Spleen (tissue), 11 donors: ENCODE data around the gene CUX1. TPM values are rescaled to one million over a fixed set of nuclear protein-coding genes. Genes with fewer than 3 reads are reported as not detected.

Experiments used
- DNase-seq: peaks from one replicate; pipeline ENCODE4 v3.0.0-alpha.2; 2020
- H3K27ac ChIP-seq, 8 donors: fragments of 200-600 bp; sonication (generic) in 7 of 8; 1 replicate in 4 of 8; 2 replicates in 4 of 8; pipeline versions ENCODE4 v1.5.0 to v1.8.0; 2016 to 2021; ENCODE audit warnings: inconsistent platforms in 4 of 8, mild to moderate bottlenecking in 4 of 8, moderate library complexity in 1 of 8
- H3K27me3 ChIP-seq, 7 donors: fragments of 200-600 bp; sonication (generic) in 6 of 7; replicated peaks in 1 of 7; 1 replicate in 4 of 7; 2 replicates in 3 of 7; pipeline versions ENCODE4 v1.5.0 to v1.8.0; 2016 to 2021; ENCODE audit warnings: inconsistent platforms in 3 of 7, mild to moderate bottlenecking in 1 of 7
- H3K36me3 ChIP-seq, 6 donors: fragments of 200-600 bp; sonication (generic) in 5 of 6; 1 replicate in 4 of 6; 2 replicates in 2 of 6; pipeline versions ENCODE4 v1.5.0 to v1.8.0; 2016 to 2021; ENCODE audit warnings: inconsistent platforms in 2 of 6
- H3K4me1 ChIP-seq, 6 donors: fragments of 200-600 bp; sonication (generic) in 5 of 6; 1 replicate in 3 of 6; 2 replicates in 3 of 6; pipeline versions ENCODE4 v1.5.0 to v1.8.0; 2016 to 2021; ENCODE audit warnings: inconsistent platforms in 3 of 6
- H3K4me3 ChIP-seq, 8 donors: fragments of 200-600 bp; sonication (generic) in 7 of 8; 1 replicate in 4 of 8; 2 replicates in 4 of 8; pipeline versions ENCODE4 v1.5.0 to v1.8.0; 2016 to 2021; ENCODE audit warnings: inconsistent platforms in 4 of 8, mild to moderate bottlenecking in 4 of 8, moderate library complexity in 2 of 8
- H3K9me3 ChIP-seq, 8 donors: fragments of 200-600 bp; sonication (generic) in 7 of 8; 1 replicate in 4 of 8; 2 replicates in 4 of 8; pipeline versions ENCODE4 v1.5.0 to v1.8.0; 2016 to 2021; ENCODE audit warnings: inconsistent platforms in 4 of 8
- POLR2A ChIP-seq, 3 donors: fragments of 450-650 bp; IDR thresholded peaks; one replicate each; pipeline ENCODE4 v1.5.1; 2017; ENCODE audit warnings: antibody characterized with exemption in 3 of 3, mild to moderate bottlenecking in 1 of 3
- POLR2AphosphoS5 ChIP-seq, 3 donors: sonication (generic); formaldehyde crosslinking; IDR thresholded peaks; one replicate each; pipeline ENCODE4 v1.5.1; 2017; ENCODE audit warnings: antibody characterized with exemption in 3 of 3
- whole genome bisulfite sequencing, 5 donors: extraction: QIAGEN DNeasy Blood & Tissue Kit in 3 of 5; methylation state at CpG; one replicate each; pipeline versions ENCODE4 v1.1.5 to v1.1.7; 2013 to 2018; 5-methylcytosine and 5-hydroxymethylcytosine counted together
- intact Hi-C: fragments of 100-400 bp; cut with DNase I; formaldehyde crosslinking; loops from one replicate; pipeline ENCODE4 v1.15.0; 2023; ENCODE audit warnings: low total_unique reads
- polyA plus RNA-seq, 3 donors: library from polyadenylated mRNA; stranded (reverse); fragments of 200-250 nt; gene quantifications; one replicate each; pipeline ENCODE4 v1.2.1, GENCODE V29; 2013
- total RNA-seq, 7 donors: library from RNA; depleted of rRNA in 3 of 7; stranded (reverse); fragments of >200 nt in 3 of 7; fragmentation: NEBNext Ultra II Directional in 4 of 7; extraction: Animal tissue kit (Norgen Biotek cat#: 25700) in 4 of 7; gene quantifications; one replicate each; pipeline versions ENCODE4 v1.1.0 to v1.2.1, GENCODE V29; 2016 to 2021
- TF ChIP-seq, protein P1 (sequence below), 11 experiments: fragments of 200-600 bp in 7 of 11; fragments of 450-650 bp in 4 of 11; sonication (generic) in 4 of 11; IDR thresholded peaks in 8 of 11; conservative IDR thresholded peaks in 3 of 11; 1 replicate in 7 of 11; 2 replicates in 4 of 11; pipeline versions ENCODE4 v1.4.0 to v1.8.0; 2016 to 2021; ENCODE audit warnings: antibody characterized with exemption in 11 of 11, inconsistent platforms in 4 of 11, mild to moderate bottlenecking in 1 of 11
- donor health status: healthy with polysubstance abuse.
- donor health status: DM: no; HTN: no; CAD: no; lungs with moderate emphysema.
- donor health status: DM: no; HTN: no; CAD: no.
- donor health status: Bipolar disorder and iron deficiency.
- donor health status: healthy.
- donor health status: DM: no; HTN: no; CAD: no.
- donor health status: DM: yes; HTN: yes; CAD: no.

Gene CUX1
- total and polyA plus RNA-seq, 10 donors, result 9.1 to 95.8 (median 61.9) TPM

DNA sequence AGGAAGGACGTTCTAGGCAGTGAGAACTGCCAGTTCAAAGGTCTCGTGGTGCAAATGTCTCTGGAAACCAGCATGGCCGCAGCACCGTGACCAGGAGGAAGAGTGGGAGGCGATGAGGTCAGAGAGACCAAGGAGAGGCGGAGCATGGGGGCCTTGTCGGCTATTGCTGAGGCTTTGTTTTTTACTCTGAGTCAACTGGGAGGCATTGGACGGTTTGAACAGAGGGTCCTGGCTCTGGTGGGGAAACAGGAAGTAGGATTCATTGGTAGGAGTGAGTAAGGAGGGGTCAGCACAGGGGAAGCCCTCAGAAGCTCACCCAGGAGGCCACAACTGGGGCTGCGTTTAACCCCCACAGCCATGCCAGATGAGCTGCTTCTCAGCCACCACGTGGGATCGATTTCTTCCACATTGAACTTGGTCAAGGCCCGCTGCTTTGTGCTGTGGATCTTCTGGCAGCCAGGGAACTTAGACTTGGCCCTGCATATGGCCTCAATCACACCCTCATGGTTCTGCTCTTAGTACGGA, 447.0 kb downstream of the CUX1 start:
- intact Hi-C loops, result no loop called here
- H3K4me1 ChIP-seq, result no peaks in the 10 kb centered on the region
- TF ChIP-seq, protein P1, sequence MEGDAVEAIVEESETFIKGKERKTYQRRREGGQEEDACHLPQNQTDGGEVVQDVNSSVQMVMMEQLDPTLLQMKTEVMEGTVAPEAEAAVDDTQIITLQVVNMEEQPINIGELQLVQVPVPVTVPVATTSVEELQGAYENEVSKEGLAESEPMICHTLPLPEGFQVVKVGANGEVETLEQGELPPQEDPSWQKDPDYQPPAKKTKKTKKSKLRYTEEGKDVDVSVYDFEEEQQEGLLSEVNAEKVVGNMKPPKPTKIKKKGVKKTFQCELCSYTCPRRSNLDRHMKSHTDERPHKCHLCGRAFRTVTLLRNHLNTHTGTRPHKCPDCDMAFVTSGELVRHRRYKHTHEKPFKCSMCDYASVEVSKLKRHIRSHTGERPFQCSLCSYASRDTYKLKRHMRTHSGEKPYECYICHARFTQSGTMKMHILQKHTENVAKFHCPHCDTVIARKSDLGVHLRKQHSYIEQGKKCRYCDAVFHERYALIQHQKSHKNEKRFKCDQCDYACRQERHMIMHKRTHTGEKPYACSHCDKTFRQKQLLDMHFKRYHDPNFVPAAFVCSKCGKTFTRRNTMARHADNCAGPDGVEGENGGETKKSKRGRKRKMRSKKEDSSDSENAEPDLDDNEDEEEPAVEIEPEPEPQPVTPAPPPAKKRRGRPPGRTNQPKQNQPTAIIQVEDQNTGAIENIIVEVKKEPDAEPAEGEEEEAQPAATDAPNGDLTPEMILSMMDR (IDR thresholded peaks at IDR 0.05 in 8 of 11, conservative IDR thresholded peaks at IDR 0.05 in 3 of 11), result no peak
- TF ChIP-seq POLR2A (IDR thresholded peaks at IDR 0.05) (no peak), POLR2AphosphoS5 (IDR thresholded peaks at IDR 0.05) (no peak)
- H3K27me3 ChIP-seq, result no peaks in the 10 kb centered on the region
- DNase-seq, result no peak
- H3K9me3 ChIP-seq, result no peaks in the 10 kb centered on the region
- H3K36me3 ChIP-seq, result no peaks in the 10 kb centered on the region
- no peak overlapping the region for H3K4me3 ChIP-seq
- no peak overlapping the region for H3K27ac ChIP-seq
- WGBS, 5 donors, result 53 to 76% (median 66%) methylated on average over 12 to 13 of the region's 13 CpGs

DNA sequence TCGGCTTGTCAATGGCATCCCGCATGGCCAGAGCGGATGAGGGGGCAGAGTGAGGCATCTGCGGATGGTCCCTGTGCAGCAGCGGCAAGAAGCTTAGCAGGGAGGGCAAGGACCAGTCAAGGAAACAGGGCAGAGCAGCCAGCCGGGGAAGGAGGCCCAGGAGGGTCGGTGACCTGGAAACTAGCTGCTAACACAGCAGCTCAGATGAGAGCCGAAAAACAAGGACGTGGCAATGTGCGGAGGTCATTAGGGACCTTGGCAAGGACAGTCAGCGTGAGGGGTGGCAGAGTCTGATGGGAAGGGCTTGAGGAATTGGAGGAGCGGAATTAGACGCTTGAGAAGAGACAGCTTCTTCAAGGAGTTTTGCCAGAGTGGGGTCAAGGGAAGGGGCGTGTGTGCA, 449.1 kb downstream of the CUX1 start:
- TF ChIP-seq POLR2A (IDR thresholded peaks at IDR 0.05), result no peak
- no peak for TF ChIP-seq POLR2AphosphoS5 (IDR thresholded peaks at IDR 0.05)
- TF ChIP-seq, protein P1 (IDR thresholded peaks at IDR 0.05 in 8 of 11, conservative IDR thresholded peaks at IDR 0.05 in 3 of 11), result no peak
- H3K27me3 ChIP-seq, result no peaks in the 10 kb centered on the region
- H3K9me3 ChIP-seq, result no peaks in the 10 kb centered on the region
- intact Hi-C loops, result no loop called here
- WGBS, 5 donors, result 71 to 85% (median 79%) methylated on average over 14 of the region's 14 CpGs
- H3K4me1 ChIP-seq, result peaks cover 0 to 3% (median 0%) of the 10 kb centered on the region in 6 donors
- no peak overlapping the region for H3K27ac ChIP-seq
- DNase-seq, result no peak
- no peak overlapping the region for H3K4me3 ChIP-seq
- H3K36me3 ChIP-seq, result no peaks in the 10 kb centered on the region

DNA sequence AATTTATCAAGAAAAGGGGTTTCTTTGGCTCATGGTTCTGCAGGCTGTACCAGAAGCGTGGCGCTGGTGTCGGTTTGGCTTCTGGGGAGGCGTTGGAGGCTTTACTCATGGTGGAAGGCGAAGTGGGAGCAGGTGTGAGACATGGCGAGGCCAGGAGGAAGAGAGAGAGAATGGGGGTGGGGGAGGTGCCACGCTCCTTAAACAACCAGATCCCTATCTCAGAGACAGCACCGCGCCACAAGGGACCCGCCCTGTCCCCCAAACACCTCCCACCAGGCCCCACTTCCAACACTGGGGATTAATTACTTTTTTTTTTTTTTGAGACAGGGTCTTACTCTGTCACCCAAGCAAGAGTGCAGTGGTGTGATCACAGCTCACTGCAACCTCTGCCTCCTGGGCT, 451.2 kb downstream of the CUX1 start:
- WGBS, 5 donors, result 75 to 85% (median 80%) methylated on average over 10 of the region's 10 CpGs

DNA sequence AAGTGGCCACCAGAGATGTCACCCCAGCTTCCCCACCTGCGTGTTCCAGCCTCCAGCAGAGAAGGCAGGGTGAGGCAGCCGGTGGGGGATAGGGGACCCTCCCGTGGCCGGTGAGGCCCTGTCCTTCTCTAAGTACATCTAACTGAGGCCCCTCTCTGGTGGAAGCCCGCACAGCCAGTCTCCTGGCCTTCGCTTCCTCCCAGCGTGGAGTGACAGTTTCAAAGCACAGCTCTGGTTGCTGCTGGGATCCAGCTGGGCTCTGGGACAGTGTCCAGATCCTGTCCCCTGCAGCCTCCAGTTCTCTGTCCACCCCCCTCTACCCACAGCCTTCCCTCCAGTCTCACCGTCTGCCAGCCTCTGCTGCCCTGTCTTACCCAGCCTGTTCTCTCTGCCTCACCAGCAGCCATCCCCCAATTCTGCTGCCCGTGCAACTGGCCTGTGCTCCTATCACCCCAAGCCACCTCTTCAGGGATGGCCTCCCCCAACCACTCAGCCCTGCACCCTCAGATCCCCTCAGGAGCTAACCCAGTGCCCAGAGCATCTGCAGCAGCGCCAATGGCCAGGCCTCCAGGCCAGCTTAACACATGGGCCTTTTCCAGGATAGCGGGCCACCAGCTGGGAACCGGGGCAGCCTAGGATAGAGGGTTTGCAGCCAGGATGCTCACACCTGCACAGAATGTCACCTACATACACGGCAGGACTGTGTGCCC, 452.9 kb downstream of the CUX1 start:
- WGBS, 5 donors, result 65 to 76% (median 75%) methylated on average over 11 to 13 of the region's 13 CpGs
- Histone ChIP-seq H3K9me3 (no peaks in the 10 kb centered on the region), H3K36me3 (no peaks in the 10 kb centered on the region), H3K4me3 (no peak overlapping the region), H3K27ac (no peak overlapping the region), H3K27me3 (no peaks in the 10 kb centered on the region), H3K4me1 (peaks cover 0 to 8% (median 3%) of the 10 kb centered on the region in 6 donors)
- intact Hi-C loops, result no loop called here
- DNase-seq, result no peak
- peak in 2 of 3 donors; percentile 7 to 20 for TF ChIP-seq POLR2AphosphoS5 (IDR thresholded peaks at IDR 0.05)
- TF ChIP-seq, protein P1 (IDR thresholded peaks at IDR 0.05 in 8 of 11, conservative IDR thresholded peaks at IDR 0.05 in 3 of 11), result no peak

More for the DNA sequence above, 451.2 kb downstream of the CUX1 start:
- intact Hi-C loops, result no loop called here
- no peaks in the 10 kb centered on the region for H3K9me3 ChIP-seq
- no peak overlapping the region for H3K4me3 ChIP-seq
- no peaks in the 10 kb centered on the region for H3K36me3 ChIP-seq
- no peak overlapping the region for H3K27ac ChIP-seq
- no peak for DNase-seq
- no peaks in the 10 kb centered on the region for H3K27me3 ChIP-seq
- TF ChIP-seq POLR2AphosphoS5 (IDR thresholded peaks at IDR 0.05) (no peak), POLR2A (IDR thresholded peaks at IDR 0.05) (no peak)
- TF ChIP-seq, protein P1 (IDR thresholded peaks at IDR 0.05 in 8 of 11, conservative IDR thresholded peaks at IDR 0.05 in 3 of 11), result no peak
- peaks cover 0 to 8% (median 3%) of the 10 kb centered on the region in 6 donors for H3K4me1 ChIP-seq
